DND-41 (cell line): ENCODE measurements around the gene TAF15.
A peak's percentile ranks its signal among the peaks of the same experiment; 100 is the strongest.

Source experiments
- CTCF ChIP-seq: IDR thresholded peaks from 2 replicates; pipeline ENCODE4 v1.5.1; 2012; ENCODE audit warnings: borderline replicate concordance, low read length, moderate library complexity, mild to moderate bottlenecking; ENCODE audit not compliant: poor library complexity, severe bottlenecking; ENCODE audit errors: extremely low read depth
- EZH2 ChIP-seq: IDR thresholded peaks from 3 replicates; pipeline ENCODE4 v1.6.1; 2012; ENCODE audit warnings: borderline replicate concordance, low read depth, mild to moderate bottlenecking, moderate library complexity, low read length, inconsistent platforms; ENCODE audit not compliant: severe bottlenecking

- TF ChIP-seq CTCF = no peak
- peak; percentile 18 for TF ChIP-seq EZH2
These were observed 17.5 kb upstream of the TAF15 start for GRCh38 chr17:35791681-35792350.
